Large intestine (tissue), 3 donors: ENCODE data around the gene SEMA4C. TPM values are rescaled to one million over a fixed set of nuclear protein-coding genes. Genes with fewer than 3 reads are reported as not detected.

ENCODE experiments used
- DNase-seq, 2 donors: peaks; one replicate each; pipeline versions ENCODE4 v3.0.0 to v3.0.0-alpha.2; 2013
- H3K27ac ChIP-seq: one replicate; pipeline ENCODE4 v1.5.1; 2013; ENCODE audit warnings: low read length
- H3K27me3 ChIP-seq: 2 replicates; pipeline ENCODE4 v1.6.1; 2013; ENCODE audit warnings: low read length; ENCODE audit not compliant: control insufficient read depth, insufficient read depth
- H3K36me3 ChIP-seq: 2 replicates; pipeline ENCODE4 v1.6.1; 2013; ENCODE audit warnings: low read length; ENCODE audit not compliant: control insufficient read depth, insufficient read depth
- H3K4me1 ChIP-seq: one replicate; pipeline ENCODE4 v1.6.1; 2013; ENCODE audit warnings: low read length; ENCODE audit not compliant: control insufficient read depth, insufficient read depth
- H3K4me3 ChIP-seq: one replicate; pipeline ENCODE4 v1.5.1; 2013; ENCODE audit warnings: low read length
- H3K9me3 ChIP-seq: one replicate; pipeline ENCODE4 v1.6.1; 2013; ENCODE audit warnings: mild to moderate bottlenecking, low read depth, low read length, moderate library complexity; ENCODE audit not compliant: control insufficient read depth
- WGBS: methylation state at CpG from one replicate; pipeline ENCODE4 v1.1.5; 2013; ENCODE audit warnings: low lambda C conversion rate; ENCODE audit not compliant: insufficient coverage; 5-methylcytosine and 5-hydroxymethylcytosine counted together
- polyA plus RNA-seq: library from polyadenylated mRNA; unstranded; fragments of 120-200 nt; gene quantifications from one replicate; pipeline ENCODE4 v1.2.1, GENCODE V29; 2013

The SEMA4C gene
- polyA plus RNA-seq, 1 donor: 28.2 TPM

GRCh38 chr2:96853321-96853720 is 16.6 kb downstream of the SEMA4C start:
- no peak for DNase-seq
- Histone ChIP-seq H3K27ac (no peak overlapping the region), H3K4me3 (no peak overlapping the region), H3K9me3 (no peaks in the 10 kb centered on the region), H3K4me1 (no peaks in the 10 kb centered on the region), H3K27me3 (no peaks in the 10 kb centered on the region), H3K36me3 (peaks cover 43% of the 10 kb centered on the region)
- 83% methylated on average over 1 of the region's 15 CpGs for WGBS

DNA sequence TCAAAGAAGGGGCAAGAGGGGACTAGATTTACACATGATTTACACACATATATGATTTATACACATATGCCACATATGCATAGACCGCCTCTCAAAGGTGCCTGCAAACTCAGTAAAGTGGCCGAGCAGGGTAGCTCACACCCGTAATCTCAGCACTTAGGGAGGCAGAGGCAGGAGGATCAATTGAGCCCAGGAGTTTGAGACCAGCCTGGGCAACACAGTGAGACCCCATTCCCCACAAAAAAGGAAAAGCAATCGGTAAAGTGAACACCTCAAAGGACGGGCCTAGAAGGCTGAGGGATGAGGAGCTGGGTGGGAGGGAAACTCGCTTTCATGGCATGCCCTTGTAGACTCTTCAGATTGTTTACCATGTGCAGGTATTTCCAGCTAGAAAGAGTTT is 17.2 kb downstream of the SEMA4C start:
- no peak overlapping the region for H3K27ac ChIP-seq
- H3K4me1 ChIP-seq: no peaks in the 10 kb centered on the region
- H3K27me3 ChIP-seq: no peaks in the 10 kb centered on the region
- peaks cover 49% of the 10 kb centered on the region for H3K36me3 ChIP-seq
- DNase-seq: no peak
- no peaks in the 10 kb centered on the region for H3K9me3 ChIP-seq
- WGBS: 100% methylated on average over 1 of the region's 6 CpGs
- no peak overlapping the region for H3K4me3 ChIP-seq

DNA sequence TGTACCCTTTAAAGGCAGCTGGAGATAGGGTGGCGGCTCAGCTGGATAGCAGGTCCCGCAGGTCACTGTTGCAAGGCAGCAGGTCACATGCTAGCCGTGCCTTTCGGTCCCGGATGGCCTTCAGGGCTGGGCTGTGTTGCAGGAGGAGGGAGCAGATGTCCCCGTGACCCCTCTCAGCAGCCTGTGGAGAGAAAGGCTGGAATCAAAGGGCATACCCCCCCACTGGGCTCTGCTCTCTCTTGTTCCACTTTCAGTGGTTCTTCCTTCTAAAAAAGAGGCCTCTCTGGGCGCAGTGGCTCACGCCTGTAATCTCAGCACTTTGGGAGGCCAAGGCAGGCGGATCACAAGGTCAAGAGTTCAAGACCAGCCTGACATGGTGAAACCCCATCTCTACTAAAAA is 21.6 kb downstream of the SEMA4C start:
- DNase-seq: peak; percentile 33 to 52
- H3K36me3 ChIP-seq: peaks cover 53% of the 10 kb centered on the region
- no peaks in the 10 kb centered on the region for H3K4me1 ChIP-seq
- no peaks in the 10 kb centered on the region for H3K27me3 ChIP-seq
- H3K27ac ChIP-seq: no peak overlapping the region
- no CpG with 5 or more reads among the region's 9 CpGs for WGBS
- H3K9me3 ChIP-seq: no peaks in the 10 kb centered on the region
- no peak overlapping the region for H3K4me3 ChIP-seq

DNA sequence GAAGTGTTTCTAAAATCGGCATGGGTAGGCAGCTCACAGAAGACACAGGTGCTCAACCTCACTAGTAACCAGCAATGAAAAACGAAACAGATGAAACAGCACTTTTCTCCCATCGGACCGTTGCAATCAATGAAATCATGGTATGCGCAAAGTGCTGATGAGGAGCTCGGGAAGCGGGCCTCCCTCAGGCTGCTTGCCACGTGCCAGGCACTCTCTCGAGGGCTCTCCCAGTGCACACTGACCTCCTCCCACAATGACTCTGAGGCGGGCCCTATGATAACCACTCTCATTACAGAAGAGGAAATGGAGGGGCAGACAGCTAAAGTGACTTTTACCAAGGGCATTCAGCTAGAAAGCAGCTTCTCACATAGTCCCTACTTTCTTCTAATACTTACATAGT is 22.3 kb downstream of the SEMA4C start:
- Histone ChIP-seq H3K4me1 (no peaks in the 10 kb centered on the region), H3K36me3 (peaks cover 48% of the 10 kb centered on the region)
- WGBS: no CpG with 5 or more reads among the region's 10 CpGs

DNA sequence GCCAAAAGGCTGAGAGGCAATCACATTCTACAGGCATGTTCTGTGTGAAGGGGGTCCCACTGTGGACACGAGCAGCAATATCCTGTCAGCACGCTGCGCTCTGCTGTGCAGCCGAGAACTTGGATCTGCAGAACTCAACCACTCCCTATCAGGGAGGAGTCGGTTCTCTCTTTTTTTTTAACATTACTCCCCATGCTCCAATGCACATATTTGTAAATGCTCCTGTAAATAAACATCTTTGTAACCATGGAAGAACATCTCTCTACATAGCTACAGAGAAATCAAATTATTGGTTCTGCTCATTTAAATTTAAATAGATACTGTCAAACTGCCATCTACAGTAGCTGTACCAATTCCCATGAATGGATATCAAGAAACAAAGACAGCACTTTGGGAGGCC is 23.1 kb downstream of the SEMA4C start:
- no peak for DNase-seq
- Histone ChIP-seq H3K27me3 (no peaks in the 10 kb centered on the region), H3K9me3 (no peaks in the 10 kb centered on the region), H3K4me1 (no peaks in the 10 kb centered on the region), H3K4me3 (no peak overlapping the region), H3K27ac (no peak overlapping the region), H3K36me3 (peaks cover 41% of the 10 kb centered on the region)
- WGBS: no CpG with 5 or more reads among the region's 5 CpGs

More for the DNA sequence above, 22.3 kb downstream of the SEMA4C start:
- no peak for DNase-seq
- Histone ChIP-seq H3K4me3 (no peak overlapping the region), H3K9me3 (no peaks in the 10 kb centered on the region), H3K27ac (no peak overlapping the region), H3K27me3 (no peaks in the 10 kb centered on the region)

DNA sequence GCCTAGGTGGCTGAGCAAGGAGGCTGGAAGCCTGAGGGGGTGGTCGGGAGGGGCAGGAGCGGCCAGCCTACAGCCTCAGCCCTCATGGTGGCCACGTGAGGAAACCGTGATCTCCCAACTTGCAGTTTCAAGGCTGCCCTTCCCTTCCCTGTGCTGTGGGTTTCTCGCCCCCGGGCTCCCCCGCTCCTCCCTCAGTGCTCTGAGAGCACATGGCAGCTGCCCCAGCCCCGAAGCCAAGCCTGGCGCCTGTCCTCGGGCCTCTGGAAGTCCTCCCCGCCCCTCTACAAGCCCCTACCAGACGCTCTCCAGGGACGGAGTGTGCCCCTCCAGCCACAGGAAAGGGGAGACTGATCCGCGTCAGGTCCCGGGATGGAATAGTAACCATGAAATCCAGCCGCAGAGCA is 25.5 kb downstream of the SEMA4C start:
- Histone ChIP-seq H3K9me3 (no peaks in the 10 kb centered on the region), H3K4me3 (no peak overlapping the region), H3K36me3 (peaks cover 28% of the 10 kb centered on the region), H3K27me3 (no peaks in the 10 kb centered on the region), H3K27ac (no peak overlapping the region), H3K4me1 (peaks cover 5% of the 10 kb centered on the region)
- no peak for DNase-seq
- WGBS: no CpG with 5 or more reads among the region's 17 CpGs

DNA sequence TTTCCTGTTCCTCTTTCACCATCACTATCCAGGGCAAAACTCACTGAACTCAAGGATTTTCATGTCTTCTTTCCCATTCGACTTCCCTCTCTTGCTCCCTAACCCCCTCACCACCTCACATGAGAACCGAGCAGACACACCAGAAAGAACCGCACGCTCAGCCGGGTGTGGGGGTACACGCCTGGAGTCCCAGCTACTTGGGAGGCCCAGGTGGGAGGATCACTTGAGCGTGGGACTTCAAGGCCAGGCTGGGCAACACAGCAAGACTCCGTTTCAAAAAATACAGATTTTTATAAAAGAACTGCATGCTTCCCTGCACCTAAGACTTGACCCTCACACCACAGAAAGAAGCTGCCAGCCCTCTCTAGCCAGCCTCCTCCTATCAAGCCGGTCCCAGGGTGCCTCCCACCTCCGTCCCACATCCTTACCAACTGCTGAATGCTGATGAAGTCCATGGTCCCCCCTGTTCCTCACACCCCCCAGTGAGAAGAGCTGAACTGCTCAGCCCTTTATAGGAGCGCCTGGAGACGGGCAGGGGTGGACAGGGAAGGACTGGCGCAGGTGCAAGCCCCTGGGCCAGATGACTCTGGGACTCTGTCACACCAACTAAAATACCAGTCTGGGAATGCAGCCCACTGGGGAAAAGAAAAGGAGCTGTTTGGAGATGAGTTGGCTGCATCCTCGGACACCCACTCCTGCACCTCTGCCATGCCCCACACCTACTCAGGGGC is 26.2 kb downstream of the SEMA4C start, which contains the start of gene ANKRD23:
Gene ANKRD23, minus strand, starts transcription at position 484 of the 731 bp plus-strand sequence. Its CDS starts 29 bp downstream, at position 455.
- Histone ChIP-seq H3K27ac (no peak within 1 kb of the TSS), H3K4me1 (peaks cover 5% of the 10 kb centered on the region), H3K36me3 (peaks cover 30% of the 10 kb centered on the region), H3K4me3 (no peak within 1 kb of the TSS), H3K27me3 (no peaks in the 10 kb centered on the region), H3K9me3 (no peaks in the 10 kb centered on the region)
- 100% methylated on average over 1 of the region's 14 CpGs for WGBS
- no peak for DNase-seq

GRCh38 chr2:96842600-96842999 is 27.3 kb downstream of the SEMA4C start:
- H3K9me3 ChIP-seq: no peaks in the 10 kb centered on the region
- no CpG with 5 or more reads among the region's 7 CpGs for WGBS

DNA sequence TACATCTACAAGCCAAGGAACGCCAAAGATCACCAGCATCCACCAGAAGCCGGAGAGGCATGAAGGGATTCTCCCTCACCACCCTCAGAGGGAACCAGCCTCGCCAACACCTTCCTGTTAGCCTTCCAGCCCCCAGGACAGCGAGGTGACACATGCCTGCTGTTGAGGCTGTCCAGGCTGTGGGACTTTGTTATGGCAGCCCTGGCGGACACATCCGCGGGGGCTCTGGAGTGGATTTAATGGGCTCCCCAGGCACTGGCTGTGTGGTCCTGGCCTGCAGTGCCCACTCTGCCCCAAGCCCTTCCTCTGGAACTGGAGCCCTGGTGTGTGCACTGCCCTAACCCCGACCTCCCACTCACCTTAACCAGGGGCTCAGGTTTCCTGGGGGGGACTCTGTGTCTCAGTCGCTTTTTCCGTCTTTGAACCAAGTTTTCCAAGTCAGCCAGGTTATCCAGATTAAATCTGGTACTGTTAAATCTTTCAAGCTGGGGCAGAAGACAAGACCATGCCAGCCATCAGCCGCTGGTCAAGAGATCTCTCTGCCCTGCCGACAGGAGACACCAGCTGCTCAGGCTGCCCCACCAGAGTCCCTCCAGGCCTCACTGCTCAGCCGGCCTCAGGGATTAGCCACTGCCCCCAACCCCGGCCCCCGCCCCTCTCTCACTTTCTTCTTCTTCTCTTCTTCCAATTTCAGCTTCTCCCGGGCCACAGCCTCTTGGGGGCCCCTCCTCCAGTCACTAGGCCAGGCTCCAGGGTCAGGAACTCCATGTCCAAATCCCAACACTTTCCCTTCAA is 28.0 kb downstream of the SEMA4C start:
- Histone ChIP-seq H3K4me3 (no peak overlapping the region), H3K27me3 (no peaks in the 10 kb centered on the region), H3K4me1 (peaks cover 5% of the 10 kb centered on the region), H3K9me3 (no peaks in the 10 kb centered on the region), H3K27ac (no peak overlapping the region), H3K36me3 (peaks cover 31% of the 10 kb centered on the region)
- WGBS: no CpG with 5 or more reads among the region's 16 CpGs
- DNase-seq: no peak

More at GRCh38 chr2:96842600-96842999, 27.3 kb downstream of the SEMA4C start:
- Histone ChIP-seq H3K4me1 (peaks cover 5% of the 10 kb centered on the region), H3K36me3 (peaks cover 31% of the 10 kb centered on the region), H3K27me3 (no peaks in the 10 kb centered on the region), H3K27ac (no peak overlapping the region), H3K4me3 (no peak overlapping the region)
- DNase-seq: no peak

GRCh38 chr2:96839875-96840850 is 29.7 kb downstream of the SEMA4C start:
- Histone ChIP-seq H3K36me3 (peaks cover 31% of the 10 kb centered on the region), H3K4me3 (no peak overlapping the region), H3K9me3 (no peaks in the 10 kb centered on the region), H3K27ac (no peak overlapping the region), H3K4me1 (peaks cover 5% of the 10 kb centered on the region), H3K27me3 (no peaks in the 10 kb centered on the region)
- no CpG with 5 or more reads among the region's 37 CpGs for WGBS
- no peak for DNase-seq
